ENCODE results near the gene ILK.

GRCh38 chr11:6623391-6624363 is 20.1 kb downstream of the ILK start:
- no peak for TF ChIP-seq CTCF (IDR thresholded peaks at IDR 0.05; ENCODE audit: insufficient read depth, low read depth, low read length)
- peak; percentile 7 for TF ChIP-seq EZH2 (IDR thresholded peaks at IDR 0.05; ENCODE audit: insufficient read depth, low read length)
